Articular chondrocyte of knee joint (primary cell): ENCODE data around the gene FGF13. TPM values are rescaled to one million over a fixed set of nuclear protein-coding genes. Genes with fewer than 3 reads are reported as not detected.

ENCODE experiments used
- small RNA-seq: library from RNA; depleted of rRNA; stranded (forward); fragments of <200 nt; gene quantifications from one replicate; pipeline ENCODE3, GENCODE V24; 2012
- total RNA-seq: library from RNA; depleted of rRNA; stranded (reverse); fragments of >200 nt; gene quantifications from 2 replicates; pipeline ENCODE4 v1.2.3, GENCODE V29; 2012

FGF13 gene
- 0.52 and 1.5 TPM in 2 replicates for total RNA-seq

DNA sequence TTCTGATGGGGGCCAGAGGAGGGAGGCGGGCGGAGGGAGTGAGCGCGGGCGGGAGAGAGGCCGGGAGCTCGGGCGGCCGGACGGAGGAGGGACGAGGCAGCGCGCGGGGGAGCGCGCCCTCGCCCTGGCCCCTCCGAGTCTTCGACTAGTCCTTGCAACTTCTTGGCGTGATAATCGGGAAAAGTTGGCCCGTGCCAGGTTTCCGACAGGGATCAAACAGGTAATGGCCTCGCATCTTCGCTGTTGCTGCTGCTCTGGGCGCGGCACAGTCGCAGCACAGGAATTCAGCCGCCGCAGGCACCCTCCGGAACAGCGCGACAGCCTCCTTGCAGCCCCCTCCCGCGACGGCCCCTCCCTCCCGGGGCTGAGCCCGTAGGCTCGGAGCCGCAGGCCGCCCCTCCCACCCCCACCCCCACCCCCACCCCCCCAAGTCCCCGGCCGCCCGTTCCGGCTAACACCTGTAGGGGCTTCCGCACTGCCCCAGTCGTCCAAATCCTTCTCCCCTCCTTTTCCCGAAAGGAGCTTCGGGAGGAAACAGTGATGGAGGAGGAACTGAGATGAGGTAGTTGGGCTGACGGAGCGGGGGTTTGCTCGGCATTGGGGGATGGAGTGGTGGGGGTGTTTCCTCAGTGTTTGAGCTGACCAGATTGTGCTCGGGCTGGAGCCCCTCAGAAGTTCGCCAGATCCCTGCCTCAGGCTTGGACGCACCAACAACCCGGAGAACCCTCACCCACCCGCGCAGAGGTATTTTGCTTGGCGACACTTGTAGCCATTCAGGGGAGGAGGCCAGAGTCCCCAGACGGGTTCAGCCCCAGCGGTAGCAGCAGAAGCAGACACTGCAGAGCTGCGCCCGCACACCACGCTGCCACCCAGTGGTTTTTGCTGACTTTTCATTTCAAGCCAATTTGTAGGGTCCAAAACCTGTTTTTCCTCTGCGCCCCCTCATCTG, at the start of gene FGF13:
FGF13 (minus strand) TSS at position 319 of the 949 bp plus-strand sequence. CDS start 714 bp downstream, outside the sequence.

Small RNA genes within 50 kb of the gene (small RNA-seq; reads per million reads assigned to genes)
- gene AL031386.1: not detected
- not detected for gene MIR504
